ENCODE measurements around the gene DOCK7.

DNA sequence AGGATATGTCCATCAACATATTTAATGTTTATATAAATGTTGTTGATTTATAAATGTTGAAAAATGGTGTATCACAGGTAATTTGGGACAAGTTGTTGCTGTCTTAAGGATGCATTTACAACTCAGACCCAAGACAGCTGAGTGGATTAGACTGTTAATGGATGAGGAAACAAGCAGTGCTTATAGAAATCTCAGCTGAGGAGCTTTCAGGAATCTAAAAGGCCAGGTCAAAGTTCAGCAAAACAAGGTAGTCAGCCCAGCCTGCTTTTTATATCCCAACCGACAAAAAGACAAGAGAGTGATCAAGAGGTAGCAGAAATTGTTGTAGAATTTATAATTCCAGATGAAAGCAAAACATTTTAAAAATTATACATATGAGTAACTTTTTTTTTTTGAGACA lies 268.0 kb downstream of the DOCK7 start:
- TF ChIP-seq, protein P1, sequence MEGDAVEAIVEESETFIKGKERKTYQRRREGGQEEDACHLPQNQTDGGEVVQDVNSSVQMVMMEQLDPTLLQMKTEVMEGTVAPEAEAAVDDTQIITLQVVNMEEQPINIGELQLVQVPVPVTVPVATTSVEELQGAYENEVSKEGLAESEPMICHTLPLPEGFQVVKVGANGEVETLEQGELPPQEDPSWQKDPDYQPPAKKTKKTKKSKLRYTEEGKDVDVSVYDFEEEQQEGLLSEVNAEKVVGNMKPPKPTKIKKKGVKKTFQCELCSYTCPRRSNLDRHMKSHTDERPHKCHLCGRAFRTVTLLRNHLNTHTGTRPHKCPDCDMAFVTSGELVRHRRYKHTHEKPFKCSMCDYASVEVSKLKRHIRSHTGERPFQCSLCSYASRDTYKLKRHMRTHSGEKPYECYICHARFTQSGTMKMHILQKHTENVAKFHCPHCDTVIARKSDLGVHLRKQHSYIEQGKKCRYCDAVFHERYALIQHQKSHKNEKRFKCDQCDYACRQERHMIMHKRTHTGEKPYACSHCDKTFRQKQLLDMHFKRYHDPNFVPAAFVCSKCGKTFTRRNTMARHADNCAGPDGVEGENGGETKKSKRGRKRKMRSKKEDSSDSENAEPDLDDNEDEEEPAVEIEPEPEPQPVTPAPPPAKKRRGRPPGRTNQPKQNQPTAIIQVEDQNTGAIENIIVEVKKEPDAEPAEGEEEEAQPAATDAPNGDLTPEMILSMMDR (IDR thresholded peaks at IDR 0.05): no peak
- TF ChIP-seq EP300 (IDR thresholded peaks at IDR 0.05) (no peak), POLR2A (IDR thresholded peaks at IDR 0.05) (no peak)

All from ovary (tissue), 3 donors.